KMS-11 (cell line): ENCODE data around the gene NTM.

Source experiments
- H2AFZ ChIP-seq: fragments of 200-600 bp; sonication (generic); 2 replicates; pipeline ENCODE4 v1.6.1; 2016; ENCODE audit warnings: antibody characterized with exemption, mixed run types, low read depth
- H3K27ac ChIP-seq: fragments of 200-600 bp; sonication (generic); 2 replicates; pipeline ENCODE4 v1.6.1; 2016; ENCODE audit warnings: mild to moderate bottlenecking, mixed run types
- H3K27me3 ChIP-seq: fragments of 200-600 bp; sonication (generic); 2 replicates; pipeline ENCODE4 v1.6.1; 2017; ENCODE audit warnings: mild to moderate bottlenecking, low read depth, mixed run types, moderate library complexity; ENCODE audit not compliant: insufficient read depth
- H3K36me3 ChIP-seq: fragments of 200-600 bp; sonication (generic); 2 replicates; pipeline ENCODE4 v1.6.1; 2017; ENCODE audit warnings: mild to moderate bottlenecking, mixed run types; ENCODE audit not compliant: insufficient read depth
- H3K4me1 ChIP-seq: fragments of 200-600 bp; sonication (generic); 2 replicates; pipeline ENCODE4 v1.6.1; 2016; ENCODE audit warnings: mild to moderate bottlenecking, low read depth, mixed run types; ENCODE audit not compliant: poor library complexity, severe bottlenecking
- H3K4me2 ChIP-seq: fragments of 200-600 bp; sonication (generic); 2 replicates; pipeline ENCODE4 v1.7.0; 2016; ENCODE audit warnings: mild to moderate bottlenecking, mixed run types
- H3K4me3 ChIP-seq: fragments of 200-600 bp; sonication (generic); IDR thresholded peaks from 2 replicates; pipeline ENCODE4 v1.6.1; 2017; ENCODE audit warnings: low read depth, low read length, mixed read lengths; ENCODE audit not compliant: insufficient read depth
- H3K79me2 ChIP-seq: fragments of 200-600 bp; sonication (generic); 2 replicates; pipeline ENCODE4 v1.6.1; 2016; ENCODE audit warnings: low read depth, mixed run types; ENCODE audit not compliant: insufficient read depth
- H3K9ac ChIP-seq: fragments of 200-600 bp; sonication (generic); 2 replicates; pipeline ENCODE4 v1.6.1; 2016; ENCODE audit warnings: mild to moderate bottlenecking, mixed run types
- H4K20me1 ChIP-seq: fragments of 200-600 bp; sonication (generic); 2 replicates; pipeline ENCODE4 v1.6.1; 2016; ENCODE audit warnings: mild to moderate bottlenecking, mixed run types; ENCODE audit not compliant: insufficient read depth
- CTCF ChIP-seq: fragments of 200-600 bp; sonication (generic); conservative IDR thresholded peaks from 2 replicates; pipeline ENCODE4 v1.6.1; 2017; ENCODE audit warnings: low read depth, mild to moderate bottlenecking, antibody characterized with exemption, low read length, moderate library complexity, mixed read lengths

The NTM gene

GRCh38 chr11:131616481-131617140 lies 246.2 kb downstream of the NTM start:
- Histone ChIP-seq H3K4me1 (no peaks in the 10 kb centered on the region), H3K4me2 (no peak overlapping the region), H3K79me2 (no peaks in the 10 kb centered on the region), H2AFZ (no peak overlapping the region), H3K9ac (no peak overlapping the region), H3K4me3 (no peak overlapping the region), H4K20me1 (no peaks in the 10 kb centered on the region), H3K27ac (no peak overlapping the region), H3K36me3 (no peaks in the 10 kb centered on the region), H3K27me3 (no peaks in the 10 kb centered on the region)
- TF ChIP-seq CTCF, result no peak

- no peak overlapping the region for H3K4me3 ChIP-seq
- no peak overlapping the region for H3K9ac ChIP-seq
- no peaks in the 10 kb centered on the region for H3K27me3 ChIP-seq
- H4K20me1 ChIP-seq, result no peaks in the 10 kb centered on the region
- H3K36me3 ChIP-seq, result no peaks in the 10 kb centered on the region
- no peaks in the 10 kb centered on the region for H3K79me2 ChIP-seq
- H2AFZ ChIP-seq, result no peak overlapping the region
- H3K27ac ChIP-seq, result no peak overlapping the region
- TF ChIP-seq CTCF, result no peak
- no peak overlapping the region for H3K4me2 ChIP-seq
- no peaks in the 10 kb centered on the region for H3K4me1 ChIP-seq
Observed at GRCh38 chr11:131618201-131618600, 247.8 kb downstream of the NTM start.

- Histone ChIP-seq H3K4me3 (no peak overlapping the region), H4K20me1 (no peaks in the 10 kb centered on the region)
Observed at GRCh38 chr11:131622193-131622592, 251.8 kb downstream of the NTM start.

GRCh38 chr11:131624531-131624930 lies 254.1 kb downstream of the NTM start:
- H3K4me2 ChIP-seq, result no peak overlapping the region
- H3K27ac ChIP-seq, result no peak overlapping the region
- H3K79me2 ChIP-seq, result no peaks in the 10 kb centered on the region
- no peak overlapping the region for H2AFZ ChIP-seq
- no peak for TF ChIP-seq CTCF
- no peak overlapping the region for H3K4me3 ChIP-seq
- no peaks in the 10 kb centered on the region for H3K36me3 ChIP-seq
- H3K27me3 ChIP-seq, result no peaks in the 10 kb centered on the region
- no peaks in the 10 kb centered on the region for H3K4me1 ChIP-seq
- H4K20me1 ChIP-seq, result no peaks in the 10 kb centered on the region
- no peak overlapping the region for H3K9ac ChIP-seq

More at GRCh38 chr11:131622193-131622592, 251.8 kb downstream of the NTM start:
- no peak overlapping the region for H3K9ac ChIP-seq
- no peak for TF ChIP-seq CTCF
- H3K27me3 ChIP-seq, result no peaks in the 10 kb centered on the region
- no peak overlapping the region for H2AFZ ChIP-seq
- H3K36me3 ChIP-seq, result no peaks in the 10 kb centered on the region
- H3K4me1 ChIP-seq, result no peaks in the 10 kb centered on the region
- no peak overlapping the region for H3K4me2 ChIP-seq
- no peak overlapping the region for H3K27ac ChIP-seq
- H3K79me2 ChIP-seq, result no peaks in the 10 kb centered on the region
